Ovary (tissue), 3 donors: ENCODE measurements around the gene IL1RAPL2.

Experiments used
- EP300 ChIP-seq: sonication (generic); formaldehyde crosslinking; IDR thresholded peaks from one replicate; pipeline ENCODE4 v1.6.1; 2017; ENCODE audit warnings: antibody characterized with exemption
- POLR2A ChIP-seq: fragments of 450-650 bp; IDR thresholded peaks from one replicate; pipeline ENCODE4 v1.6.1; 2017; ENCODE audit warnings: antibody characterized with exemption, mild to moderate bottlenecking, moderate library complexity
- TF ChIP-seq, protein P1 (sequence below), 3 donors: fragments of 450-650 bp in 2 of 3; fragments of 200-600 bp in 1 of 3; IDR thresholded peaks; one replicate each; pipeline versions ENCODE4 v1.5.1 to v1.8.0; 2016 to 2022; ENCODE audit warnings: antibody characterized with exemption in 3 of 3, mild to moderate bottlenecking in 1 of 3
- donor health status: DM: no; HTN: no; CAD: no.

- TF ChIP-seq, protein P1, sequence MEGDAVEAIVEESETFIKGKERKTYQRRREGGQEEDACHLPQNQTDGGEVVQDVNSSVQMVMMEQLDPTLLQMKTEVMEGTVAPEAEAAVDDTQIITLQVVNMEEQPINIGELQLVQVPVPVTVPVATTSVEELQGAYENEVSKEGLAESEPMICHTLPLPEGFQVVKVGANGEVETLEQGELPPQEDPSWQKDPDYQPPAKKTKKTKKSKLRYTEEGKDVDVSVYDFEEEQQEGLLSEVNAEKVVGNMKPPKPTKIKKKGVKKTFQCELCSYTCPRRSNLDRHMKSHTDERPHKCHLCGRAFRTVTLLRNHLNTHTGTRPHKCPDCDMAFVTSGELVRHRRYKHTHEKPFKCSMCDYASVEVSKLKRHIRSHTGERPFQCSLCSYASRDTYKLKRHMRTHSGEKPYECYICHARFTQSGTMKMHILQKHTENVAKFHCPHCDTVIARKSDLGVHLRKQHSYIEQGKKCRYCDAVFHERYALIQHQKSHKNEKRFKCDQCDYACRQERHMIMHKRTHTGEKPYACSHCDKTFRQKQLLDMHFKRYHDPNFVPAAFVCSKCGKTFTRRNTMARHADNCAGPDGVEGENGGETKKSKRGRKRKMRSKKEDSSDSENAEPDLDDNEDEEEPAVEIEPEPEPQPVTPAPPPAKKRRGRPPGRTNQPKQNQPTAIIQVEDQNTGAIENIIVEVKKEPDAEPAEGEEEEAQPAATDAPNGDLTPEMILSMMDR (IDR thresholded peaks at IDR 0.05): no peak
- no peak for TF ChIP-seq POLR2A
- TF ChIP-seq EP300: no peak
Observed at GRCh38 chrX:105282077-105282476, 716.1 kb downstream of the IL1RAPL2 start.
